KOPT-K1 (cell line): ENCODE data around the gene LGALS9.
A peak's percentile ranks its signal among the peaks of the same experiment; 100 is the strongest.
"Not testable (repeated sequence)": the region's sequence is repeated elsewhere in the genome, so short reads cannot be mapped to it uniquely, and the experiment has no call there.

Experiments used
- H3K27ac ChIP-seq: fragments of 200-600 bp; sonication (generic); 2 replicates; pipeline ENCODE4 v1.5.1; 2016; ENCODE audit warnings: antibody characterized with exemption, mild to moderate bottlenecking, low read depth, low read length; ENCODE audit not compliant: poor library complexity, severe bottlenecking
- H3K36me3 ChIP-seq: fragments of 200-600 bp; sonication (generic); 2 replicates; pipeline ENCODE4 v1.5.1; 2017; ENCODE audit warnings: antibody characterized with exemption, mild to moderate bottlenecking, low read length, moderate library complexity; ENCODE audit not compliant: insufficient read depth
- H3K9me3 ChIP-seq: fragments of 200-600 bp; sonication (generic); 2 replicates; pipeline ENCODE4 v1.5.1; 2017; ENCODE audit warnings: antibody characterized with exemption, low read length, mild to moderate bottlenecking; ENCODE audit not compliant: insufficient read depth, poor library complexity, severe bottlenecking

The LGALS9 gene

DNA sequence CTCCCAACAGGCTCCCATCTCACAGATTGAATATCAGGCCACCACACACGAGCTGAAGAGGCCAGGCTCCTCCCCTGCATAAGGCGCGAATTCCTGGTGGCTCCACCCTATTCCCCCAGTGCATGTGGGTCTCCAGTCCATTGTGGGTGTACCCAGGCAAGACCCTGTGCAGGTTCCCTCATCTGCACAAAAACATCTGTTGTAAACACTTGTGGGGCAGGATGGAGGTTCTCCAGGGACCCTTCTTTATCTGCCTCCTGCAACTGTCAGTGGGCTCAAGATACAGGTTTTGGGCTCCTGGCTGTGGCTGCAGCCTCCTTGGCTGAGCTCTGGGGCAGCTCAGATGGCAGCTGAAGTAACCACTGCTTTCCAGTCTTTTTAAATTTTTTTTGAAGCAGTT lies 17.6 kb upstream of the LGALS9 start:
- Histone ChIP-seq H3K9me3 (no peaks in the 10 kb centered on the region), H3K36me3 (no peaks in the 10 kb centered on the region), H3K27ac (no peak overlapping the region)

DNA sequence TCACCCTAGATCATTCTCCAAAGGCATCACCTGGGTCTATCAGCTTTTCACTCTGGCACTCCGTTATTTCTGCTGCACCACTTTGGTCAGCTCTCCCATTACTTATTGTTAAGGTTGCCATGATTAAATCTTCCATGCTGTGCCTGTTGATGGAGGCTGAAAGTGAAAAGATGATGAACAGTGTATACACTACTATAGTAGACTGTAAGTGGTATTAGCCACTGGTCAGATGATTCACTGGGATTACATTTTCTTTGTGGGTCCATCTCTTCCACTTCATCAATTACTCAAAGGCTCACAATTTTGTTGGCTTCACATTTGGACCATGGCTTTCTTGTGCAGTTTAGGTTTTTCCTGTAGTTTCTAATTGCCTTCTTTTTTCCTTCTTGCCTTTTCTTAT lies 15.9 kb upstream of the LGALS9 start:
- Histone ChIP-seq H3K9me3 (no peaks in the 10 kb centered on the region), H3K36me3 (no peaks in the 10 kb centered on the region), H3K27ac (no peak overlapping the region)

- no peak overlapping the region for H3K27ac ChIP-seq
- H3K9me3 ChIP-seq, result no peaks in the 10 kb centered on the region
- H3K36me3 ChIP-seq, result no peaks in the 10 kb centered on the region
Observed at GRCh38 chr17:27616414-27616813, 14.6 kb upstream of the LGALS9 start.

DNA sequence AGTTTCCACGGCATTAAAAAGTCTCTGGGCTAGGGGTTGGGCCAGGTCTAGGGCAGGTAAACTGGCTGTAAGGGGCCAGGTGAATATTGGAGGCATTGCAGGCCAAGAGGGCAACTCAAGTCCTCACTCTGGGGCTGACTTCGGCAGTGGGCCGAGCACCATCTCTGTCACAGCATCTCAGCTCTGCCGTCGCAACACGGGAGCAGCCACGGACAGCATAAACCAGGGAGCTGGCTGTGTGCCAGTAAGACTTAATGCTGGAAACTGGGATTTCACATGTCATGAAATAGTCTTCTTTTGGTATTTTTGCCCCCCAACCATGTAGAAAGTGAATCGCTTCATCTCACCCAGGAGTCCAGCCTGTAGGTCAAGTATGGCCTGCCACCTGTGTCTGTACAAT lies 12.6 kb upstream of the LGALS9 start:
- no peaks in the 10 kb centered on the region for H3K36me3 ChIP-seq
- H3K9me3 ChIP-seq, result no peaks in the 10 kb centered on the region
- H3K27ac ChIP-seq, result no peak overlapping the region

GRCh38 chr17:27620721-27621120 lies 10.3 kb upstream of the LGALS9 start:
- Histone ChIP-seq H3K27ac (no peak overlapping the region), H3K9me3 (no peaks in the 10 kb centered on the region), H3K36me3 (no peaks in the 10 kb centered on the region)

GRCh38 chr17:27621536-27621935 lies 9.5 kb upstream of the LGALS9 start:
- Histone ChIP-seq H3K9me3 (no peaks in the 10 kb centered on the region), H3K27ac (no peak overlapping the region), H3K36me3 (no peaks in the 10 kb centered on the region)

- no peaks in the 10 kb centered on the region for H3K9me3 ChIP-seq
- no peaks in the 10 kb centered on the region for H3K36me3 ChIP-seq
- no peak overlapping the region for H3K27ac ChIP-seq
Observed at GRCh38 chr17:27621942-27622559, 8.9 kb upstream of the LGALS9 start.

GRCh38 chr17:27622986-27623385 lies 8.0 kb upstream of the LGALS9 start:
- H3K27ac ChIP-seq, result no peak overlapping the region
- no peaks in the 10 kb centered on the region for H3K36me3 ChIP-seq
- H3K9me3 ChIP-seq, result no peaks in the 10 kb centered on the region

DNA sequence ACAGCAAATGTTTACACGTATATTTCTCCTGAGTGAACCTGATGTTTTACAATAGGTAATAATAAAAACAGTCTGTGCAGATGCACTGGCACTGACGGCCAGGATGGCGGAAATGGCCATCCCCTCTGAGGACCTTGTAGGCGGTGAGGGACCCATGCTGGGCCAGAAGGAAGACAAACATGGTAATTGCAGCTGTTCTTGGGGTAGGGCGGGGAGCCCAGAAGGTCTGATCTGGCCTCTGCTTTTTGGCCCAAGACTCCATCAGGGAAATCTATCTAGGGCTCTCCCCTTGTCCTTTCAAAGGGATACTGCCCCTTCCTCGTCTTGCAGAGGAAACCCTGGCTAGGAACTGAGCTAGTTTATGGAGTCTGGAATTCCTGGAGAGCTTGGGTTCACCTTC lies 7.4 kb upstream of the LGALS9 start:
- H3K27ac ChIP-seq, result no peak overlapping the region
- no peaks in the 10 kb centered on the region for H3K36me3 ChIP-seq
- H3K9me3 ChIP-seq, result no peaks in the 10 kb centered on the region

DNA sequence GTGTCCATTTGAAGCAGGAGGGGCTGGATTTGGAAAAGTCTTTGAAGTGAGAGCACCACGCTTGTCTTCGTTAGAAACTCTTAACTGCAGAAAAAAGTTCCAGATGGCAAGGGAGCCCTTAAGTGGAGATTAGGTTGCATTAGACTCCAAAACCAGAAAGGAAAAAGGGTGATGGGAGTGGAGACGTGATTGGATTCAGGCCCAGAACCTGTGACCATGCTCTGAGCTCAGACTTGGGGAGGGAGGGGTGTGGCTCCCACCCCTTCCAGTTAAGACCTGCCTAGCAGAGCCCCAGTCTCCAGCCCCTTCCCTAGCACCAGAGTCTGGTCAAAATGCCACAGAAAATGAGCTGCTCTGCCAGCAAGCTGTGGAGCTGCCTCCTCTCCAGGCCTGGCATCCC lies 6.4 kb upstream of the LGALS9 start:
- H3K9me3 ChIP-seq, result no peaks in the 10 kb centered on the region
- H3K36me3 ChIP-seq, result no peaks in the 10 kb centered on the region
- no peak overlapping the region for H3K27ac ChIP-seq

GRCh38 chr17:27625856-27626255 lies 5.1 kb upstream of the LGALS9 start:
- Histone ChIP-seq H3K27ac (no peak overlapping the region), H3K36me3 (no peaks in the 10 kb centered on the region), H3K9me3 (no peaks in the 10 kb centered on the region)

DNA sequence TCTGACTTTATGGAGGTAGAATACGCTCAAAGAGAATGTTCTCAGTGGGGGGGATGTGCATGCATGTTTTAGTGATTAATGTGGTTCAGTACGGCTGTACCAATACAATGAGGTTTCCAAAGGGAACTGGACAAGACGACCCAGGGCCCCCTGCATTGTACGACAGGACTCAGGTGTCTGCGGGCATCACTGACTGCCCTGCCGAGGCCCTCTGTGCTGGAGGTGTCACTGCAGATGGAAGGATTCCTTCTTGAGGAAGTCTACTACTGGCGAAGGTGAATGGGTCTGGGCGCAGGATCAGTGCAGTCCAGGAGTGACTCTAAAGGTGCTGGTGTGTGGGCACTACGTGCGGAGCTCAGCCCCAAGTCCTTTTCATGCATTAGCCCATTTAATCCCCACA lies 3.5 kb upstream of the LGALS9 start:
- Histone ChIP-seq H3K36me3 (no peaks in the 10 kb centered on the region), H3K27ac (no peak overlapping the region), H3K9me3 (no peaks in the 10 kb centered on the region)

DNA sequence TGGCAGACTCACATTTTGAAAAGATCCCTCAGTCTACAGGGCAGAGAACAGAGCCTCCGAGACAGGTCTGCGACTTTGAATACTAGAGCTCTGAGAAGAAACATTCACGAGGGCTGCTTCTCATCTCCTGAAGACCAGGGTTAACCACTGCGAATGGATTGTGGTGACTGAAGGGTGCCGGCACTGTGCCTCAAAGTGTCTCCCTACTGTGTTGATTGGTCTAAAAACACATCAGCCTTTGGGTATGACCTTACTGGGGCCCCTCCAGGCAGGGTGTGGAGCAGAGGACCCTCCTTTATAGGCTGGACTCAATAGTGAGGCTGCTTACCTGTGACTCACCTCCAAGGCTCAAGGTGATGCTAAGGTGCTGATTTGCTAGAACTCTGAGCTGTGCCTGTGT lies 2.6 kb upstream of the LGALS9 start:
- no peaks in the 10 kb centered on the region for H3K36me3 ChIP-seq
- H3K27ac ChIP-seq, result no peak overlapping the region
- no peaks in the 10 kb centered on the region for H3K9me3 ChIP-seq

GRCh38 chr17:27629260-27629659 lies 1.7 kb upstream of the LGALS9 start:
- H3K27ac ChIP-seq, H3K36me3 ChIP-seq, H3K9me3 ChIP-seq: not testable (repeated sequence)

GRCh38 chr17:27631411-27631760 lies 398 bp downstream of the LGALS9 start:
- H3K9me3 ChIP-seq, result no peaks in the 10 kb centered on the region
- H3K36me3 ChIP-seq, result no peaks in the 10 kb centered on the region
- H3K27ac ChIP-seq, result peak overlapping the region; percentile 68

DNA sequence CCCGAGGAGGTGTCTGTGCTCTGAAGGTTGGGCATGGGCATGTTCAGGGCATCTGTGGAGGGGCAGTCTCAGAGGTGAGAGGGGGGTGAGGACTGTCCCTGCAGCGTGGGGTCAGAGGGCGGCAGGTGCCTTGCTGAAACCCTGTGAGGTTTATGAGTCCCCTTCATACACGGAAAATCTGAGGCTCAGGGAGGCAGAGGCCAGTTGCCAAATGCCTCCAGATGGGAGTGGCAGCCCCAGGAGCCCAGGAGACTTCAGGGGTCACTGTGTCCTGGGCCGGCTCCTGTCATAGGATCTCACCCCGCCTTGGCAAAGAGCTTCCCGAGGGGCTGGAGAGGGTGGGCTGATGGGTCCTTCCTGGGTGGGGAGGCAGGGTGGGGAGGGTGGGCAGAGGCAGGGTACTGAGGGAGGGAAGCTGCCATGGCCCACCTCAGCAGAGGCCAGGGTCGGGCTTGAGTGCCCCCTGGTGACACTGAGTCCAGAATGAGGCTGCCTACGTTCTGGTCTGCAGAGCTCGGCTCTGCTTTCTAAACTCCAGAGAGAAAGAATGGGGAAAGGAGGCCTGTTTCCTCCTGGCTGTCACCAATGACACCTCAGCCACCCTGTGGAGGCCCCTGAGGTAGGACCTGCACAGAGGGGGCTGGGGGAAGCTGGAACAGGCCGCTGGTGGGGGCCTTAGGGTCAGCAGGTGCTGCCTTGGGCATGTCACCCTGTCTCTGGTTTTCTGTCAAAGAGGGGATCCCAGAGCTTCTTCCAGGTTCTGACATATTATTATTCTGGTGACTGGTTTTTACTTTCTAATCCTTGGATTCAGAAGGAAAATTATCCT lies 1.1 kb downstream of the LGALS9 start:
- H3K9me3 ChIP-seq, result no peaks in the 10 kb centered on the region
- no peaks in the 10 kb centered on the region for H3K36me3 ChIP-seq
- peak overlapping the region; percentile 68 for H3K27ac ChIP-seq
